Measurements from ENCODE around the gene CCDC136.

The CCDC136 gene

DNA sequence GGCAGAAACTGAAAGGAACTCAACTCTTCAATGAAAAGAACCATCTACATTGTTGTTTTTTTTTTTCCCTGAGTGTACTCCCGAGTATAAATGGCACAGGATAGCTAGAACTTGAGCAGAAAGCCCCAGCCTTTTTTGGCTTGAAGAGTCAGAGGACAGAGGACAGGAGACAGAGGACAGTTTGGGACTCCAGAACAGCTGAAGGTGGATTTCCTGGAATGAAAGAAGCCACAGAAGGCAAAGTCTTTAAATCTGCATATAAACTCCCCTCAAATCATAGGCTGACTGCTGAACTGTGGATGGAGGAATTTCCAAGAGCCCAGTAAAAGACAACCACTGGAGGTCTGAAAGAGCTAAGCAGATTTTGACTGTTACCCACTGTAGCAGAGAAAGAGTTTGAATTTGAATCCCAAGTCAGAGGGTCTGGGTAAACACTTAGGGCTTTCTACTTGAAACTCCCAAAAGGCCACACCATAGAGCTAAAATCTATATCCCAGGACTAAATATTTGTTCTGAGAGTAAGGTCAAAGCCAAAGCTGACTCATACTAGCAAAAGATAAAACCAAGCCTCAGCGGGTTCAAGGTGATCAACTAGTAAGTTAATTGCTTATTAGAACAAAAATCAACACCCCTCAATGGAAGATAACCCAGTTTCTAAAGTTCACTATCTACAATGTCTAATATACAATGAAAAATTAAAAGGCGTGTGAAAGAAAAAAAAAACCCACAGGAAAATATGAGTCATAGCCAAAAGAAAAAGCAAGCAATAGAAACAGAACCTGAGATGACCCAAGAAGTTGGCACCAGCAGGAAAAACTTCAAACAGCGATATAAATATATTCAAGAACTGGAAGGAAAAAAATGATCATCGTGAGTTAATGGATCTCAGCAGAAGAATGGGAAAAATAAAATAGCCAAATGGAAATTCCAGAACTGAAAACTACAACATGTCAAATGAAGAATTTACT, 14.3 kb upstream of the CCDC136 start:
- DNase-seq, result no peak

DNA sequence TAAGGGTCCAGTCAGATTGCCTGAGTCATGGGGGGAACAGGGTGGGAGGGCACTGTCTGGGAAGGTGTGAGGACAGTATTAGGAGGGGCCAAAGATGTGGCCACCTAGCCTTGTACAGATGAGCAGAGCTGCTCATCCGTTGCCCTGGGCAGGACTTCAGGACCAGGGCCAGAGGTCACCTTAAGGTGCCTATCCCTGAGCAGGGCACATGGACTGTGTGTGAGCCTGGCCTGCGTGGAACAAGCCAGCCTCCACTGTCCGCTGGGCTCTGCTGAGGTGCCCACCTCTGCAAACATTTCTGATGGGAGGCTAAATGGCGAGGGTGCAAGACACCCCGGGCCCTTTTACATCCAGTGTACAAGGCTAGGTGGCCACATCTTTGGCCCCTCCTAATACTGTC, 12.8 kb upstream of the CCDC136 start:
- no peak for DNase-seq

DNA sequence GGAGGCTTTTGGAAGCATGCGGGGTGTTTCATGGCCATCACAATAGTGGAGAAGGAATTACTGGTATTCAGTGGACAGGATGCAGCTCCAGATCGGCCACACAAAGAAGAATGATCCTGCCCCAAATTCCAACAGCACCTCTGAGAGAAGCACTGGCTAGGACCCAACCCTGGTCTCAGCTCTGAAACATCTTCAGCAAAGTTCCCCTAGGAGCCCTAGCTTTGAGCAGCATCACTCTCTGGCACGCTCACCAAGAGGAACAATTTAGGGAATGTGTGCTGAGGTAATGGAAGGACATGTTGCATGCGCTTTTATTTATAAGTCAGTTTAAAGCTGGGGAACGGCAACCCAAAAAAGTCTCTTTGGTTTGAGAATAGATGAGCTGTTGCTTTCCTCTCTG, 10.6 kb upstream of the CCDC136 start:
- no peak for DNase-seq

DNA sequence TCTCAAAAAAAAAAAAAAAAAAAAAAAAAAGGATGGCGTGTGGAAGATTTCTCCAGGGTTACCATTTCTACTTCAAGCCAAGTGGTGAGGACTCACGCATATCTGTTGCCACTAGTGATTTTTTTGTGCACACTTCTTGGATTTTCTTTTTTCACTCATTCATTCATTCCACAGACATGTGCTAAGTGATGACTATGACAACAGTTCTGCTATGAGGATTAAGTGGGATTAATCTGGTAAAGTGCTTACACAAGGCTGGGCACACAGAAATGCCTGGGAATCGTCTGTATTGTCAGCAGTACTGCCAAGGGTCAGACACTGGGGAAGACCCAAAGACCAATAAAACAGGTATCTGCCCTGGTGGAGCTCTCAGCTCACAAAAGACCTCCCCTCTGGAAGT, 9.9 kb upstream of the CCDC136 start:
- no peak for DNase-seq

DNA sequence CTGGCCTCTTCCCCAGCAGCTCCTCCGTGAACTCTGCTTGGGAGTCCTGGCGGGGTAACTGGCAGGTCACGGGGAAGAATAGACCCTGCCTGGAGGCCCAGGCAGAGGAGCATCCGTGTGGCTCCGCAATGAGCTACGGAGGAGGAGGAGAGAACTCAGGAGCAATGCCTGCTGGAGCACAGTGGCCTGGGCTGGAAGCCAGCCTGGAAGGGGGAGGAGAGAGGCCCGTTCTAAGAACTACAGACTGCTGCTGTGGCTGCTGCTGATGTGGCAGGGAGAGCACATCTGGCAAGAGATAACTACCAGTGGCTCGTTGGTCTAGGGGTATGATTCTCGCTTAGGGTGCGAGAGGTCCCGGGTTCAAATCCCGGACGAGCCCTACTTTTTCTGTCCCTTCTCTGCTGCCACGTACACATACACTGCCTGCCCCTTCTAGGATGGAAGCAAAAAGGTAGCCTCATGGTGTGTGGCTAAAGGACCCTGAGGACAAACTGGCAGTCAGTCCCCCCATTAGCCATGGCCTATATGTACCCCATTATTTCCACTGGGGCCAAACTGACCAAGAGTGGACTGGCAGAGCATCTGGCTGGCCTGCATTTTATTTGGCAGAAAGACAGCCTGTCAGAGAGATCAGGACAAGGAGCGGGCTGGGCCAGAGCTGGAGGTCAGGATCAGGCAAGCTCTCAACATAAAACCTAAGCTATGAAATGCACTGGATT, 8.5 kb upstream of the CCDC136 start:
- no peak for DNase-seq

DNA sequence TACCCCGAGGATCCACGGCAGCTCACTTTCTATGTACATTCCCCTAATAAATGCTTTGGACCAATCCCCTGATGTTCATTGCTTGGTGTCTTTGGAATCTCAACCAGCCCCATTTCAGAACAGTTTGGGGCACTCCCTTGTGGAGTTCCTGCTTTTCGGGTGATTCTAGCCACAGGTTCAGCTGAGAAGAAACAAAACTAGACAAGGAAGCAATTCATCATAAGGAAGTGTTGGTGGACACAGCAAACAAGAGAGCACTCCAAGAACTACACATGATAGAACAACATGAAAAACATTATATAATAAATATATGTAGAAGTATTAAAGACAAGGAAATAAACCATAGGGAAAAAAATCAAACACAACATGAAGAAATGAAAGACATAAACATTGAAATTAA, 6.0 kb upstream of the CCDC136 start:
- no peak for DNase-seq

DNA sequence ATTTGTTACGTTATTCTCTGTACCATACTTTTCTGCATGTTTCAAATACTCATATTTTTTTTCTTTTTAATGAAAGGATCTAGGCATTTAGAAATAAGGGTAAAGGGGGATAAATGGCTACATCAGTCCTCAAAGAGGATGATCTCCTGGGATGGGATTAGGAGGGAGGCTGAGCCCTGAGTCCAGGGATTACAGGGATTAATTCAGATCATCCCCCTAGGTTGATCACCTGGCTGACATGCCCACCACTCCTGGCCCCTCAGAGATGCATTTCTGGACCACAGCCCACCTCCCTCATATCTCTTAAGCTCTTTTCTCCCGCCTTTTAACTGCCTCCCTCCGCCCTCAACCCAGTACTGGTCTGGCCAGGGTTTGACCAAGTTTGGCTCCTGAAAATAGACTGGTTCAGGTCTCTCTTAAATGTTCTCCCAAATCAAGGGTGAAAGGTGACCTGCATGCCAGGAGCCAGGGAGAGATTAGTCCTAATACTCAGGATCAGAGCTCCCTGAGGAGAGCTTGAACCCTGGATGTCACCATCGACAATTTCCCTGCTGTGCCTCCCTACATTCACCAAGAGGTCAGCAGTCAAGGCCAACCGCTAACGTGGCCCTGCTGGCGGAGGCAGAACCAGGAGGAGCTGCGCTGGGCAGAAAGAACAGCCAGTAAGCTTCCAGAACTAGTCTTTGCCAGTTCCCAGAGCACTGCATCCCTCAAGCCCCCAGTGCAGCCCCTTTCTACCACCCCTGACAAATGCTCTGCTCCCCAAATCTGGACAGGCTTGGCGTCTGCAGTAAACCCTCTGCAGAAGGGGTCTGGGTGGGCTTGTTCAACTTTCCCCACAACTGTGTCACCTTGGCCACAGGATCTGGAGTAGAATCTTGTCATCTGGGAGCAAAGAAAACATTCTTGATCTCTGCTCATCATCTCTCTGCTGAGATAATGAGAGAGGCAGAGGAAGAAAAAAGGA, 3.0 kb upstream of the CCDC136 start:
- DNase-seq, result no peak

DNA sequence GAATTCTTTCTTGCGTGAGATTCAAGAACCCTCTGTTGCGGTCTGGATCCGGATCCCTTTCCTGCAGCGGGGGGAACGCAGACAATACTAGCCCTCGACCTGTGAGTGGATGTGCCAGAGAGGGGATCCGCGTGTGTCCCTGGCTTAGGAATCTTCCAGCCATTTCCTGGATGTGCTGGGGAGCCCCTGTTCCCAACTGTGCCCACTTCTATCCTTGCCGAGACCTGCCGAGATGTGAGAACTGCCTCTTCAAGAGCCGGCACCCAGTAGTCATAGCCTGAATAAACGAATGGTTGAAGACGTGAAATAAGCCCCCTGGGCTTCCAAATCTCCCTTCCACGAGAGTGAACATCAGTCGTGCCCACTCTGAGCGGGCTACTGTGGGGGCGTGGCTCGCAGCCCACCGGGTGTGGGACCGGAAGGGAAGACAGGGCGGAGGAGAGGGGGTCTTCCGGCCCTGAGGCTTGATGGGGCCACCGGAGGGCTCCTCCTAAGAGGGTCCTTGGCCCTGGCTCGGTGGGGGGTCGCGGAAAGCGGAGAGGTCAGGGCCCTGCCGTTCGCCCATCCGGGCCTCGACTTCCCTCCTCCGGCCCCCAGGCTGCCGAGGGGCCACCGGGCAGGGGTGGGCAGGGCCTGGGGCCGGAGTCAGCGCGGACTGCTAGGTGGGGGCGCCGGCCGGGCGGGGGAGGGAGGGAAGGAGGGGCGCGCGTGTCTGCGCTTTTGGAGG, 1.3 kb upstream of the CCDC136 start:
- no peak for DNase-seq

DNA sequence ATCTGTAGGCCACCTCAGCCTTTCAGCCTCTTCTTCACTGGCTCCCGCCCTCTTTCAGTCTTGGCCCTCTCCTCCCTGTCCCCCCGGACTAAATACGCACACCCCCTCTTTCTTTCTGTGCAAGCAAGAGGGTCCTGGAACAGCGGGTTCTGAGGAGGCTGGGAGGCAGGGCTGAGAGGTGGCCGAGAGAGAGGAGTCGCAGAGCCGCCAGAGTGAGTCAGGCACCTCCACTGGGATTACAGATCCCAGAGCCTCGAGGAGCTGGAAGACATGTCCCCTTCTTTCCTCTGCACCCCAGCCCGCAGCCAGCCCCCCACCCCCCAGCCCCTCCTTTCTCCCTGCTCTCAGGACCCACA, 182 bp downstream of the CCDC136 start:
- no peak for DNase-seq

DNA sequence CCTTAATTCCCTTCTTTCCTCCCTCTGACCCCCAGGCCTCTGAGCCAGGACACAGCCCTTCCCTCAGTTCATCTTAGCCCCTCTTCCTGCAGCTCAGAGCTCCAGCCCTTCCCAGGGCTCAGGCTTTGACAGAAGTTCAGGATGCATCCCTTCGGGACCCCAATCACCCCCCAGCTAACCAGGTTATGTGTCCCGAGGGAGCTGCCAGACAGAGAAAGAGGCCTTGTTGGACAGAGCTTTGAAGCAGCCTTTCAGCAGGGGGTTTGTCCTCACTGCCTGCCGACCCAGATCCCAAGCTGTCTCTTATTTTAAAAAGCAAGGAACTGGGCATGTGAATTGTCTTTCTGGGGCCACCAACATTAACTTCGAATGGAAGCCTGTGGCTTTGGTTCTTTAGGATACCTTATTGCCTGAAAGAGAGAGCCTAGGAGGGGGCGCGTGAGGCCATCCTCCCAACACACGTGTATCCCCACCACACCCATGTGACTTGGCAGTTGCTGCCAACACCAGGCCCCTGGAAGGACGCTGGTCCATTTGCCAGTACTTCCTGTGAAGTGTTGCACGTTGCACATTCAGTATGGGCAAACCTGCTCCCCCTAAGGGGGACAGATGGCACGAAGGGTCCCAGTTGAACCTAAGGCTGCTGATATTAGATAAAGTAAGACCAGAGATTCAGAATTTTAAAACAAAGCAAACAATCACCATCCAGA, 858 bp downstream of the CCDC136 start:
- DNase-seq, result no peak

DNA sequence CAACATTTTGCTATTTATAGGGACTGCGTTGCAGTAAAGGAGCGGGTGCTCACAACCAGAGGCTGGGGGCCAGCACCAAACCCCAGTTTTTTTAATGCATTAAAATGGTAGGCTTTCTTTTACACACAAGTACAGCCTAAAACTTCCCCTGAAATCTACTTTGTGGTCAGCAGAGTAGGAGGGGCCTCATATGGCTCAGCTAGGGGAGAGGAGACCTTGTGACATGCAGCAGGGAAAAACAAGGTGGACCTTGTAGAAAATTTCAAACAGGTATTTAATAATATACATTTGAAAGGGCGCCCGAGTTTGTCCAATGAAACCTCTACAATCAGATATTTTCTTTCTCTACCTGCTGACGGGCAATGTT, 1.4 kb downstream of the CCDC136 start:
- no peak for DNase-seq

DNA sequence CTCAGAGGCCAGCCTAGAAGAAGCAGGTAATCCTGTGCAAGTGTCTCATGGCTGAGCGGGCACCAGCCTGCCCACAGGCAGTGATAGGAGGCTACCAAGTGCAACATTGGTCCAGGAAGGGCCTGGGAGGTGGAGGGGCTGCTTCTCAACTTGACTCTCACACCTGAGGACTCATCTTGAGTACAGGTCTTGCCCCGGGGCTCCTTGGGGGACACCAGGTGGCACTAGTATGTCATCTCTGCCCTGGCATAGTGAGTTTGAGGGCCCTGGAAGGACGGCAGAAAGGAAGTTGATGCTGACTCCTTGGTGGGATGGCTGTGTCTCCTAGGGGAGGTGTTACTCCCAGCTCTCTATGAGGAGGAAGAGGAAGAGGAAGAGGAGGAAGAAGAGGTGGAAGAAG, 2.3 kb downstream of the CCDC136 start:
- DNase-seq, result no peak

DNA sequence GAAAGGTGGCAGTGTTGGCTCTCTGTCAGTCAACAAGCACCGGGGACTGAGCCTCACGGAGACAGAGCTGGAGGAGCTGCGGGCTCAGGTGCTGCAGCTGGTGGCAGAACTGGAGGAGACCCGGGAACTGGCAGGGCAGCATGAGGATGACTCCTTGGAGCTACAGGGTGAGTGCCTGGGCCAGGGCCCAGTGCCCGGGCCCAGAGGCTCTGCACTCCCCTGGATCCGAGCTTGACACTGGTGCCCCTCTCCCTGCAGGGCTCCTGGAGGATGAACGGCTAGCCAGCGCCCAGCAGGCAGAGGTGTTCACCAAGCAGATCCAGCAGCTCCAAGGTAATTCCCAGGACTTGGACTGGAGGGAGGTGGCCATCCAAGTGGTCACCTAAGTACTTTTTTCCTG, 2.7 kb downstream of the CCDC136 start:
- no peak for DNase-seq

DNA sequence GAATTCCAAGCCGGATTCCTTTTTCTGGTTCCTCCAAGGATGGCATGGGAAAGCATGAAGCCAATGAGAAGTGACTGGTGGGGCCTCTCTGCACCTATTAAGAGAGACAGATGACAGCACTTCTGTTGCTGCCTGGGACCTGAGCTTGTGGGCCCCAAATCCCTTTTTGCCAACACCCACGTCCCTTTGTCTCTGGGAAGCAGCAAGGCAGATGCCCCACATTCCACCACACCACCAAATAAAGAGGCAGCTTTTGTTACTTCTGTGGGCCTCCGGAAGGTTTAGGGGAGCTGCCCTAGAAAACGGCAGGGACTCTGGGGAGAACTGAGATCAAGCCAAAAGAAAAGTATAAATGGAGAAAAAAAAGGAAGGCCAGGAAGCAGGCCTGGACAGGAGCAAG, 3.4 kb downstream of the CCDC136 start:
- no peak for DNase-seq

DNA sequence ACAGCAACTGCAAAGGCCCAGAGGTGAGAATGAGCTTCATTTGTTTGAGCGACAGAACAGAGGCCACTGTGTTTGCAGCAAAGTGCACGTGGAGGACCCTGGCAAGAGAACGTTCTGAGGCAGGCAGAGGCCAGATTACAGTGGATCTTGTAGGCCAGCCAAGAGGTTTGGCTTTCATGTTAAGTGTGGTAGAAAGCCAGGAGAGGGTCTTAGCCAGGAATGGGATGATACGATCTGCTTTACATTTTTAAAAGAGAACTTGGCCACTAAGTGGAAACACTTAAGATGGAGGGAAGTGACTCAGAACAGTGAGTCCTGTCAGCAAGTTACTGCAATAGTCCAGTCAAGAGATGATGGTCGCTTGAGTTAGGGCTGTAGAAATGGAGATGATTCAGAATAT, 4.6 kb downstream of the CCDC136 start:
- no peak for DNase-seq

DNA sequence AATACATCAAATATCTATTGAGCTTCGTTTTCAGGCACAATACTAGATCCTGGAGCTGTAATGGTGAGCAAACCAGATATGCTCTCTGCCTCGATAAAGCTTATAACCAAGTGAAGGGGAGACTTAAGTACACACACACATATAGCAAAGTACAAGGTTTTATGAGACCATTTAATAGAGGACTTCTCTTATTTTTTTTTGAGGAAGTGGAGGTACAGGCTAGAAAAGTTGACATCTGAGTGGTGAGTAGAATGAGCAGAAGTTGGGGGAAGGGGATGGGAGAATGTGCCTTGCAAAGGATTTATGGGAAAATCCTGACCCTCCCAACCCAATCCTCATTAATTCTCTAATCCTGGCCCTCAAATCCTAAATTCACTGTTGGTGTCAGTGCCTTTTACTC, 7.7 kb downstream of the CCDC136 start:
- DNase-seq, result no peak

DNA sequence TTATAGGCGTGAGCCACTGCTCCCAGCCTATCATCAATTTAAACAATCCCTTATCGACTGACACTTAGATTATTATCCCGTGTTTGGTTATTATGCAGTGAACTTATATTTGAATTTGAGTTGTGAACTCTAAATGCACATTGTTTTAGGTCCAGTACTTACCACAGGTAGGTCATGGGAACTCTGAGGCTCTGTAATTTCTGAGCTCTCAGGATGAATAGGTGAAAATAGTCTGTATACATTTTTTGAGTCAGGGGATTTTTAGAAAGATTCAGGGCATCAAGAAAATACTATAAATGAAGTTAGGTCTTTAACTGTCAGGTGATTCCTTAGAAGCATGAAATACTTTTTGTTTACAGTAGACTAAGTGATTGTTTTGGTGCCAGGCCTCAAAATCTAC, 8.8 kb downstream of the CCDC136 start:
- no peak for DNase-seq

DNA sequence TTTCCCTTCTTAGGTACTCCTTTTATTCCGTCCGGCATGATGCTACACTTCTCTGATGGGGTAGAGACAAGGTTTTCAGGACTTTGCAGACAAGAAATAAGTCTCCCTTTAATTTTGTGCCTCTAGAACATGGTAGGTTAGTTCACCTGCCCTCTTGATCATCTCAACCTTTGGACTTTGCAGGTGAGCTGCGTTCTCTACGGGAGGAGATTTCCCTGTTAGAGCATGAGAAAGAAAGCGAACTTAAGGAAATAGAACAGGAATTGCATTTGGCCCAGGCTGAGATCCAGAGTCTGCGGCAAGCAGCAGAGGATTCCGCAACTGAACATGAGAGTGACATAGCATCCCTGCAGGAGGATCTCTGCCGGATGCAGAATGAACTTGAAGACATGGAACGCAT, 9.2 kb downstream of the CCDC136 start:
- no peak for DNase-seq

DNA sequence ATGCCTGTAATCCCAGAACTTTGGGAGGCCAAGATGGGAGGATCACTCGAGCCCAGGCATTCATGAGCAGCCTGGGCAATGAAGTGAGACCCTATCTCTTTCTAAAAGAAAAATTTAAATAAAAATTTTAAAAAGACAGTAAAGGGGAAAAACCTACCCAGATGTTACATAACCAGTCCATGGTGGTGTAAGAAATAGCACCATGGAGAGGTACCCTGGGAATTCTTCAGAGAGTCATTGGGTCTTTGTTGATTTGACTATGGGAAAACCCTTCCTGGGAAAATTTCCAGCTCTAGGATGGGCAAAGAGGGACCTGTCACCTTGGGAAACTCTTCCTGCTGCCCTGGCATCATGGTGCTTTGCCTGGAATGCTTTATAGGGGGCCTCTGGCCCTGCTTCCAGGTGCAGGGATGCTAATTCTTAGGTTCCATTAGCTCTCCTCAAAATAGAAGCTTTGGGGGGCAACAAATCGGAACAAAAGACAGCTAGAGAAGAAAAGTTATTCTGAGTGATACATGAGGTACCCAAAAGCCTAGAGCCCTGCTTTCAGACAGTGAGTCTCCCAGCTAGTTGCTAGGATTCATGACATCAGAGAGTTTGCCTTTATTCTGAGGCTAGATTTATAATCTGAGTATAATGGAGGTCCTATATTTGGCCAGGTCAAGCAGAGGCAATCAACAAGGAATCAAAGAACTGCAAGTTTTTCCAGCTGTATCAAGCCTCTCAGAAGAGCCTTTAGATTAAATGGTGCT, 10.1 kb downstream of the CCDC136 start:
- no peak for DNase-seq

DNA sequence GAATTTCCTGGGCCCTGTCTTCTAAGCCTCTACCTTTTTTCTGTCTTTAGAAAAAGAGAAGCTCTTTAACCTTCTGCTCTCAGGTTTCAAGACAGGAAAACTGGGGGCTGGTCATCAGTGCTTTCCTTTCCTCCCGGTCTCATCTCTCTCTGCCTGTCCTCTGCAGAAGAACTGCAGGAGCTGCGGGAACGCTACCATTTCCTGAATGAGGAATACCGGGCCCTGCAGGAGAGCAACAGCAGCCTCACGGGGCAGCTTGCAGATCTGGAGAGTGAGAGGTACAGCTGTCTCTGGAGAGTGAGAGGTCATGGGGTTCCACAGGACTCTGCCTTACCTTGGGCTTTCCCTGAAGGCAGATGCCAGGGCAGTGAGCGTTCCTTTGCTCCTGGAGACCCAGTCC, 12.7 kb downstream of the CCDC136 start:
- no peak for DNase-seq

DNA sequence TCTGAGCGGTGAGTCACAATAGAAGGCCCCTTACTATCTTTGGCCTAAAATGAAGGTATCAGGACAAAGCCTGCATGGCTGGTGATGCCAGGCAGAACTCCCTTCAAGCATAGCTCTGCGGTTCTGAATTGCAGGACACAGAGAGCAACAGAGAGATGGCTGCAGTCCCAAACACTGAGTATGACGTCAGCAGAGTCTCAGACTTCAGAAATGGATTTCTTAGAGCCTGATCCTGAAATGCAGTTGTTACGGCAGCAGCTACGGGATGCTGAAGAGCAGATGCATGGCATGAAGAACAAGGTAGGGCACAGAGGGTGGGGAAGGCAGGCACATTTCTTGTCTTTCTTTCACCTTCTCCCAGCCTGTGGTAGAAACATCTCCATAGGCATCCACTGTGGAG, 13.5 kb downstream of the CCDC136 start:
- DNase-seq, result no peak

All from NCI-H524 treated with DMSO at 0.1 percent for 48 hours (cell line).